HG02885 (cell line): ENCODE measurements around the gene OR1F1.
"Not testable (repeated sequence)": the region's sequence is repeated elsewhere in the genome, so short reads cannot be mapped to it uniquely, and the experiment has no call there.

Source experiments
- ATAC-seq: cut with Tn5 transposase; IDR thresholded peaks from one replicate; pipeline ENCODE4 v1.9.1; 2021; ENCODE audit warnings: mild to moderate bottlenecking; ENCODE audit not compliant: unreplicated experiment, poor library complexity

Gene OR1F1

DNA sequence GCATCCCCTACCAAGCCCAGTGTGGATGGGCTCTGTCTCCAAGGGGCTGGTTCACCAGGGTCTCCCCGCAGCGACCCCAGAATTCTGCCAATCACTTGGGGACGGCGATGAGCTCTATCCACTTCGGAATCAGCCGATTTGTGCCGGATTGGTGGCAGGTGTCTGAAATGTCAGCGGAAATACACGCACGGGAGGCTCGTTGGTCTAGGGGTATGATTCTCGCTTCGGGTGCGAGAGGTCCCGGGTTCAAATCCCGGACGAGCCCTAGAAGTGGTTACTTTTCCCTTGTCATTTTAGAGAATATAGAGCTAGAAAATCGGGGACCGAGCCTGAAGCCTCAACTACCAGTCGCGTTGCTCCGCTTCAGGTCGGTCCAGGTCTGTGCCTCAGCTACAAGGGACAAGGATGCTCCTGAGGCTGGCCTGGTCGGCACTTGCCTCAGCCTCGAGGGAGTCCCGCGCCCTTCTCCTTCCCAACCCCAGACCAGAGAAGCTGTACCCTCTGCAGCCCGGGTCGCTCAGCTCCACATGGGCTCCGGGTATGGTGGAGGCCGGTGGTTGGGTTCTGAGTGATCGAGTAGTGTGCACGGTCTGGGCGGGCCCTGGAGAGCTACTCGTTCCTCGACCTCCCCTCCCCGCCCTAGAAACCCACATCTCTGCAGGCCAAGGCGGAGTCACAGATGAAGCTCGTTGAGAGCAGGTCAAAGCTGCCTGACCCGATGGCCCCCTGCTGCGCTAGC lies 16.0 kb upstream of the OR1F1 start:
- peak; percentile 49 for ATAC-seq

DNA sequence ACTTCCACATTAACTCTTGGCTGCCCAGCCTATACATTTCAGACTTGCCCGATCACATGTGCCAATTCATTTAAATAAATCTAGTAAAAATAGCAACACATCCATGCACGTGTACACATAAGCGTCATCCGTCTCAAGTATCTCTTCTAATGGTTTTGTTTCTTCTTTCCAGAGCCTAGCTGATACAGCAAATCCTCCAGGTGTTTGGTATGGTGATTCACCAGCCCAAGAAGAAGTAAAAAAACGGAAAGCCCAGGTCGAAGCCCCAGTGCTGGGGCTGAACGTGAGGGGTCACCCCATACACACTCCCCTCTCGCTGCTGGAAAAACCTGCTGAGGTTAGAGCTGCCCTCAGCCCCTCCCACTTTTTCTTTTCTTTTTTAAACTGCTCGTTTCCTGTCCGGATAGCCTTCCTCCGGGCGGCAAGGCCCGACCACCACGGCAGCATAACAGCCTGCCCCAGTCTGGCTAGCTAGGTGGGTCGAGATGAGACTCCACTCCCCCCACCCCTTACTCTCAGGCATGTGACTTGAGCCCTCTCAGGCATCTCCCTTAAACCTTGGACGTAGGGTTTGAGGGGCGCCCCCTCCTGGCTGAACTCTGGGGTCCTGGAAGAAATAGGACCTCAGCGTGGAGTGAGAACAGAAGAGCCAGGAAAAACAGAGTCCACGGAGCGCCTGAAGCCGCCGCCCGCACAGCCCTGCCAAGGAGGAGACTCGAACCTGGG lies 13.9 kb upstream of the OR1F1 start:
- ATAC-seq, result no peak

DNA sequence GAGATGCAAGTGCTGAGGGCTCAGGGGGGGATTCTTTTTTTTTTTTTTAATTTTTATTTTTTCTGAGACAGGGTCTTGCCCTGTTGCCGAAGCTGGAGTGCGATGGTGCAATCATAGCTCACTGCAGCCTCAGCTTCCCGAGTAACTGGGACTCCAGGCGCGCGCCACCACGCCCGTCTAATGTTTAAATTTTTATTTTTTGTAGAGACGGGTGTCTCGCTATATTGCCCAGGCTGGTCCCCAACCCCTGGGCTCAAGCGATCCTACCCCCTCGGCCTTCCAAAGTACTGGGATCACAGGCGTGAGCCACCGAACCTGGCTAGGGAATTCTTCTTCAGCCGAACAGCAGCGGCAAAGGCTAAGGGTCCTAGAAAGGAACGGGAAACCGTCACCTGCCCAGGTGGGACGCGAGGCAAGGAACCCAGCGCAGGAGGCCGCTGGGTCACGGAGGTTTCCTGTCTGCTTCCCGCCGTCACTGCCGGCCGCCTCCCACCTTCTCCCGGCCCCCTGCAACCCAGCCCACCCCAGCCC lies 13.3 kb upstream of the OR1F1 start:
- no peak for ATAC-seq

DNA sequence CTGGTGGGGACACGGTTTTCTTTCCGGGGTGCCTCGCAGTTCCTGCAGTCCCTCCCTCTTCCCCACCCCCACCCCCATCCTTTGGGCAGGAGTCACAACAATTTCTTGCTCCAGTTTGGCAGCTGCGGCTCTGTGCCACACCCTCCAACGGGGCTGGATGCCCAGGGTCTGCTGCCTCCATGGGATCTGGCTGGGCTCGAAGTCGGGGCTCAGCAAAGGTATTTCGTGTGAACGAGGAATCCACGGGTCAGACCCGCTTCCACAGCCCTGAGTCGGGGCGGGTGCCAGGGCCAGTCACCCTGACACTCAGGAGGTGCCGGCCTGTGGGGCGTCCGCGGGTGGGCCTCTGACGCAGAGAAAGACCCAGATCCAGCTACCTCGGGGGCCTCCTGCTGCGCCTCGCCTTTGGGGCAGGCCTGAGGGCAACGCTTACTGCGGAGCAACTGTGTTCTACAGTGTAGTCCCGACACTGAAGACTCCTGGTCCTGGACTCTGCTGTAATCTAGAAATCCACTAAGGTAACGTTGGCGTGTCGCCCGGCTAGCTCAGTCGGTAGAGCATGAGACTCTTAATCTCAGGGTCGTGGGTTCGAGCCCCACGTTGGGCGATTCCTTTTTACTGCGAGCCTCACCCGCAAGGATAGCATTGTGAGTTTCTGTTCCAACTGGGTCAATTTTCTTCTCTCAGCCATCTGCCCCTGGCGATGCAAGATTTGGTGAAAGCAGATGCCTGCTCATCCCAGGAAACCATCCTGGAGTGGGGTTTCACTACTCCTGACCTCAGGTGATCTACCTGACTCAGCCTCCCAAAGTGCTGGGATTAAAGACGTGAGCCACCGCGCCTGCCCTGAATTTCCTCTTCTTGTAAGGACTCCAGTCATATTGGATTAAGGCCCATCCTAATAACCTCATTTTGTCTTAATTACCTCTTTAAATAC lies 12.6 kb upstream of the OR1F1 start:
- no peak for ATAC-seq

DNA sequence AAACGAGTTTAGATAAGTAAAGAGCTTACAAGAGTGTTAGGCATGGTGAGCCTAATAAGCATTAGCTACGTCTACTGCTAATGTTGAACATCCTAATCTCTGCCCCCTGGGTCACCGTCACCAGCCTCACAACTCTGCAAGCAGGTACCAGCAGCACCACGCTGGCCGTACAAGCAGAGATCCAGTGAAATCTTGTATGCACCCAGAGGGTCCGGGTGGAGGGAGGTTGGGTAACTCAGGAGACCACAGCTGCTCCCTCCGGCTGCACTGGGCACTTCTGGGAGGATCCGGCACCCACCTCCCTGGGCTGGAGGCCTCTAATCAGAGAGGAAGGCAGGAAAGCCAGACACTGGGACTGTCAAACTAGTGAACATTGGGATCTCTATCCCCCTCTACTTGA lies 8.4 kb upstream of the OR1F1 start:
- ATAC-seq, result no peak

DNA sequence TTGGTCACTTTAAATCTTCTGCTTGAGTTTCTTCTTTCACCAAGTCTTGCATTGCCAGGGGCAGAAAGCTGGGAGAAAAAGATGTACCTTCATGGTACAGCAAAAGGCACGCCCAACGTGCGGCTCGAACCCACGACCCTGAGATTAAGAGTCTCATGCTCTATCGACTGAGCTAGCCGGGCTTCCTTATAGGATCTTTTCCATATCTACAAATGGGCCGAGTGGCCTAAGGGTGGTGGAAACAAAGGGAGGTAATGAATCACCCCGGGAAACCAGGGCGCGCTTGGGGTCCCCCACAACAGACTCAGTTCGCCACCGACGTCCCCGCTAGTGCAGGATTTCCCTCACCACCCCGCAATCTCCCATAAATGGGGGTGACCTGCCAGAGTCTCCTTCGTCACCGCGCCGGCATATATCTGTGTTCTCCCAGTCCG lies 7.5 kb upstream of the OR1F1 start:
- ATAC-seq, result no peak

DNA sequence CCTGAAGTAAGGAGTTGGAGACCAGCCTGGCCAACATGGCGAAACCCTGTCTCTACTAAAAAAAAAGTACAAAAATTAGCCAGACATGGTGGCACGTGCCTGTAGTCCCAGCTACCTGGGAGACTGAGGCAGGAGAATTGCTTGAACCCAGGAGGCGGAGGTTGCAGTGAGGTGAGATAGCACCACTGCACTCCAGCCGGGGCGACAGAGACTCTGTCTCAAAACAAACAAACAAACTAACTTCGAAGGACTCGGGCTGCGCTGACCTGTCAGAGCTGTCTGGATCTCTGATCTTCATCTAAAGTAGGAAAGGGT lies 5.8 kb upstream of the OR1F1 start:
- ATAC-seq, result not testable (repeated sequence)

DNA sequence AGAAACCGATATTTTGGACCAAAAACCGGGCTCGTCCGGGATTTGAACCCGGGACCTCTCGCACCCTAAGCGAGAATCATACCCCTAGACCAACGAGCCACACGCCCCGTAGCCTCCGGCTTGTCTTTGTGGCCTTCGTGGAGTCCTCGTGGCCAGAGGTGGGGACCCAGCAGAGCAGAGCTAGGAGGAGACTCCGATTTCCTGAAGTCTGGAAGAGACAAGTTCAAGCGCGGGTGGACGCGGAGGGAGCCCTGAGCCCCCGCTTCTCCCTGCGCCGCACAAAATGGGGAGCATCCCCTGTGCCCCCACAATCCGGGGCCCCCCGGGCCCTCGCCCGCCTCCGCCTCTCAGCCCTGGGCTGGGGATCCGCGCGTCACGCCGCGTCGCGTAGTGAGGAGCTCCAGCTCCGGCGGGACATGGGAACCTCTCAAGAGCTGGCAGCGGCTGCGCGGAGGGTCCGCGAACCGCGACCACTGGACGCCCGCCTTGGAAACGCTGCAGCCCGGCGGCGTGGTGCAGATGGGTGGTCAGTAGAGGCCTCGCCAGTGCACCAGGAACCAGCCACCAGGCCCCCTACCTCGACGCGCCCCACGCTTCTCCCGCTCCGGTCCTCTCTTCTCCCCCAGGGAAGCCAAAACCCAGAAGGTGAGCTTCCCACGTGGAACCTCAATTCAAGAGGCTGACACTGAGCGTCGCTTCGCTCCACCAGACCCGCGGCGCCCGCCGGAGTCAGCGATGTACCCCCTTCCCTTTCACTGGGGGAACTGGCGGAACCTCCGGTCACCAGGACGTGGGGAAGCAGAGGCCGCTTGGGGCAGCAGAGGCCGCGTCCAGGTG lies 5.2 kb upstream of the OR1F1 start:
- ATAC-seq, result no peak

DNA sequence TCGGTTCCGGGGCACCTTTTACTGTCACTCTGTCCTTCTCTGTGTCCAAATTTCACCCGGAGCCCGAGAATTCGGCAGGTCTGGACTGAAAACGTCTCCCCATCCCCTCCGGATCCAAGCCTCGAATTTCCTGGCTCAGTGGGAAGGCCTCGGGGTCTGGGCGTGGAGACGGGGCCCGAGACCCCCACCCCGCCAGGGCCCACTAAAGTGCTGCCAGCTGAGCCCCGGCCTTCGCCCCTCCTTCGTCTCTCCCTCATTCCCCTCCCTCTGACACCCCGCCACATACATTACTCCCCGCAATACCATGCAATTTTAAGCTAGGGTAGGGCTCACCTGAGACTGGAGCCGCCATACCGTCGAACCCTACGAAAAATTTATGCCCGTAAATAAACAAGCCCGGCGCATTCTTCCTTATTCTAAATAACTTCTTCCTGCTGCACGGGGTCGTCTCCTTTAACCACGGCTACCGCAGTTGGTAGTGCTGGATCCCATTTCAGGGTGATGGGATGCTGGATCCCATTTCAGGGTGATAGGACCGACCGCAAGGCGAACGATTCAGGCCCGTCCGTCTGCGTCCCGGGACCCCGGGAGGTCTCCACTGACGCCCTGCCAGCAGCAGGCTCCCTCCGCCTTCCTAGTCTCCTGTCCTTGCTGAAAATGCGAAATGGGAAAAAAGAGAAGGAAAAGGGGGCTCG lies 4.4 kb upstream of the OR1F1 start:
- ATAC-seq, result no peak

DNA sequence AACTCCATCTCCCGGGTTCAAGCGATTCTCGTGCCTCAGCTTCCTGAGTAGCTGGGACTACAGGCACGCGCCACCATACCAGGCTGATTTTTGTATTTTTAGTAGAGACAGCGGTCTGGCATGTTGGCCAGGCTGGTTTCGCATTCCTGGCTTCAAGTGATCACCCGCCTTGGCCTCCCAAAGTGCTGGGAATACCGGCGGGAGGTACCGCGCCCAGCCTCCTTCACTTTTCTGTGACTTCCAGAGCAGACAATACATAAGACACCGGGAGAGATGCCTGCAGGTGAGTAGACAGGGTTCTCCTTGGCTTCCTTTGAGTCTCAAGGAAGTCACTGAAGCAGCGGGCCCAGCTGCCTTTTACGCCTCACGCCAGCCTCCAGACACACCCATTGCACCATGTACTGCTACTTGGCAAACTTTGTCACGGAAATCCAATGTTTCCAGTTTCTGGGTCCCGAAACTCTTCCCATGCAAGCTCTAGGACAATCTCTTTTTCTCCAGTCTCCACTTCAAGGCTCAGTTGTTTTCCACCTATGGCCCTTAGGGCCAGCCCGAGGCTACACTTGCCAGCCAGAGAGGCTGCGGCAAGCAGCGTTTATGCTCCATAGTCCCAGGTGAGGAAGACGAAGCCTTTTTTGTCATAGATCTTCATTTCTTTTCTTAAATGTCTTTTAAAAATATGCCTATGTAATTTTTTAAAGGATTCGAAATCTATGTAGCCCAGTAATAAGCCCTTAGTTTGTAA lies 886 bp upstream of the OR1F1 start:
- no peak for ATAC-seq

DNA sequence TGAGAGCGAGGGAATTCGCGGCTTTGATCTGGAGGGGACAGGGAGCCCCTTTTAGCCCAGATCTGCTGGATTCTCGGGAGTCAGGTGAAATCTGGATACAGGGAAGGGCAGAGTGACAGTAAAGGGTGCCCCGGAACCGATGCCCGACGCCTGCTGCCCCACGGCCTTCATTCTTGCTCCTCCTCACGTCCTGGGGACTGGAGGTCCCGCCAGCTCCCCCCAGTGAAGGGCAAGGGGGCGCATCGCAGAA lies 596 bp downstream of the OR1F1 start:
- no peak for ATAC-seq

DNA sequence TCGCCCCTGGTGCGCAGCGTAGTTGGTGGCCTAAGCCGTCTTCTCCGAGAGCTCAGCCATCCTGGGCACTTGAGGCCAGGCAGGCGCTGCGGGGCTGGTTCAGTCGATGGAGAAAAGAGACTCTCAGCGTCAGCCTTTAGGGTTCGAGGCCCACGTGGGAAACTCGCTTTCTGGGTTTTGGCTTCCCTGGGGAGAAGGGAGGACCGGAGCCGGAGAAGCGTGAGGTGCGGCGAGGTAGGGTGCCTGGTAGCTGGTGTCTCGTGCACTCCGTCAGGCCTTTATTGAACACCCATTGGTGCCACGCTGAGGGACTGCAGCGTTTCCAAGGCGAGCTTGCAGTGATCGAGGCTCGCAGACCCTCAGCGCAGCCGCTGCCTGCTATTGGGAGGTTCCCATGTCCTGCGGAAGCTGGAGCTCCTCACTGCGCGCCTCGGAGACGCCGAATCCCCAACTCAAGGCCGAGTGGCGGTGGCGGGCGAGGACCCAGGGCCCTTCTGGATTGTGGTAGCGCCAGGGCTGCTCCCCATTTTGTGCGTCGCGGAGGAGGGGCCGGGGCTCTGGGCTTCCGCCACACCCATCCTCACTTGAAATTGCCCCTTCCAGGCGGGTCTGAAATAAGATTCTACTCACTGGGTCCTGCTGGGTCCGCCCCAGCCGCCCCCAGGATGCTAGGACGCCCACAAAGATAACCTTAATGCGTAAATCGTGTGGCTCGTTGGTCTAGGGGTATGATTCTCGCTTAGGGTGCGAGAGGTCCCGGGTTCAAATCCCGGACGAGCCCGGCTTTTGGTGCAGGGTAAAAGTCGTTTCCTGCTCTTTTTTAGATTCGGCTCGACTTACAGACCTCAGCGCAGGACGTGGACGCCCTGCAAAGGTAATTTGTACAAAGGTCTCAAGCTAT lies 1.2 kb downstream of the OR1F1 start:
- no peak for ATAC-seq

DNA sequence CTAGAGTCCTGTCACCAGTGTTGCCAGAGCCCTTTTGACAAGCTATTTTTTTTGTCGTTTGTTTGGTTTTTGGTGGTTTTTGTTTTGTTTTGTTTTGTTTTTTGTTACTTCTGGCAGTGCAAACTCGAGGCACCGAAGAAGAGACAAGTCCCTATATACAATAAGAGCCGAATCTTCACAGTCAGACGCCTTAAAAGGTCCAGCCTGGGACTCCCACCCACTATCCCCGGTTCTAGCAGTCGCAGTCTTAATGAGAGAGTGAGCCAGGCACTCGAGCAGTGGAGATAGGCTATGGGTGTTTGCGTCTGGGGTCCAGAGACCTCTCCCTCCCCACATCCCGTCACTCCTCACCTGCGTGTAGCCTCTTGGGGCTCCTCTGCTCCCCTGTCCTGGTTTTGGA lies 1.9 kb downstream of the OR1F1 start:
- no peak for ATAC-seq

DNA sequence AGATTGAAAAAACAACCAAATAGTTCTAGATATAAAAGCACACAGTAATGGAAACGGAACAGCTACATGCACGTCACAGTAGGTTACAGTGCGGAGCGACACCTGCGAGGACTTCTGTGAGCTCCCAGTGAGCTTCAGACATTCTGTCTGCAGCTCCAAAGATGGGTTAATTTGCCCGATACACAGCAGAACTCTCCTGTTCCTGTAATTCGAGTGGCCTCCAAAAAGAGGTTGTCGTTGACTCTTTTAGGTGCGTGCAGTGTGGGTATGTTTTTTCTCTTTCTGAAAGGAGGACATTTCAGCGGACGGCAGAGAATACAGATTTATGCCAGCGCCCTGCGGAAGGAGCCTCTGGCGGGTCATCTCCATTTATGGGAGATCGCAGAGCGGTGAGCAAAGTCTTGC lies 2.9 kb downstream of the OR1F1 start:
- no peak for ATAC-seq

DNA sequence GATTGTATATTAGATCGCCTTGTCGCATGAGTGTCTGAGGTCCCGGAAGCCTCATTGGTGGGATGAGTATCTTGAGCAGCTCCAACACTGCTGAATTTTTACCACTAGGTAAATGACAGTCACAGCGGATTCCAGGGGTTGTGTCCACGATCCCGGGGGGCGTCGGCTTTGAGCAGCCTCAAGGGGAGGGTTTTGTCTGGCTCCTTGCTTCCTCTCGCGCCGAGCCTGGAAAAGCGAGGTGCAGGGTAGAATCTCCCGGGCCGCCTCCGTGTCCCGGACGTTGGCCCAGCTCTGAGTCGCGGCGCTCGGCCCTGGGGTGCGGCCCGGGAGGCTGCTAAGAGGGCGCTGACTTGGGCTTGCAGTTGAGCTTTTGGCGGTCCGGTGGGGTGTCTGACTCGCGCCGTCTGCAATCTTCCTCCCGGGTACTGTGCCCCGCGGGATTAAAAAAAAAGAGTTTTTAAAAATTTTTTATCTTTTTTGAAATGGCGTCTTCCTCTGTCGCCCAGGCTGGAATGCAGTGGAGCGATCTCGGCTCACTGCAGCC lies 4.5 kb downstream of the OR1F1 start:
- ATAC-seq, result no peak

DNA sequence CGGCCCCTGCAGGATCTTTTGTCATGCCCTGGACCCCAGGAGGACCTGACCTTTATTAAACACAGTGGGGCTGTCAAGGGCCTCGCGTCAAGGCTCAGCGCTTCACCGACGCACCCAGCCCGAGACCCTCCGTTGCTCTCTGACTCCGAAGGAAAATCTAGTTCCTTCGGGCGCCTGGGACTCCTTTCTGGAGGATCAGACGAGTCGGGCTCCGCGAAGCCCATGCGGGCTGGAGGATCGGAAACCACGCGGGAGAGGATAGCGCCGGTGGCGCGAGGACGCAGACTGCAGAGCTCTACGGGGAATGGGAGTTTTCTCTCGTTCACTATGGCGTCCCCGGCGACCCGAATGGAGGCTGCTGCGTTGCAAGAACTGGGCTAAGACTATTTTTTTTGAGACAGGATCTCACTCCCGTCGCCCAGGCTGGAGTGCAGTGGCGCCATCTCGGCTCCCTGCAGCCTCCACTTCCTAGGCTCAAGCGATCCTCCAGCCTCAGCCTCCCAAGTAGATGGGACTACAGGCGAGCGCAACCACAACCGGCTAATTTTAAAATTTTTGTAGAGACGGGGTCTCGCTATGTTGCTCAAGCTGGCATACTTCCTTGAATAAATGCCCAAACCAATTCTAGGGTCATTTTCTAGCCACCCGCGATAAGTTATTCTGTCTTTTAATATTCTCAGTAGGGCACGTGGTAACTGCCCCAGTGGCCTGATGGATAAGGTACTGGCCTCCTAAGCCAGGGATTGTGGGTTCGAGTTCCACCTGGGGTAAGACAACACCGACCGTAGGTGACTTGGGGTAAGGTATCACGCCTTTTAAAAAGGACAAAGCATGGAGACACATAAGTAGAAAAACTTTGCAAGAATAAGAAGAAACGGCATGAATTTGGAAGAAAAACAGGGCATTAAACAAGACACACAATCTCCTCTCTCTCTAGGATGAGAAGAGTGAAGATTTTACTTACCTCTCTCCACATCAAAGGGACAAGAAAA lies 5.5 kb downstream of the OR1F1 start:
- no peak for ATAC-seq

DNA sequence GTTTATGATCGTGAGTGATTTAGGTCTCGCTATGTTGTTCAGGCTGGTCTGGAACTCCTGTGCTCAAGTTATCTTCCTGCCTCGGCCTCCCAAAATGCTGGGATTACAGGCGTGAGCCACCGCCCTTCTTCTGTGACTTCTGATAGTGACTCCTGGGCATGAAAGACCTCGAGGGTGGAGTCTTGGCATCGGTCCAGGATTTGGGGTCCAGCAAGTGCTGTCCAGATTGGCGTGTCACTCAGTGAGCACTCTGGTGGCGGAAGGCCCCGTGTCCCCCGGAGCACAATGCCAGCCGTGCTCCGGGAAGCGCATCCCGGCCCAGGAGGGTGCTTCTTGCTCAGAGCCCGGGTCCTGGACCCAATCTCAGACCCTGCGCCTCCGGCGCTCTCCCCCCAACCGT lies 6.8 kb downstream of the OR1F1 start:
- no peak for ATAC-seq
